HepG2 (cell line): ENCODE results near the gene NOVA2. TPM values are rescaled to one million over a fixed set of nuclear protein-coding genes. Genes with fewer than 3 reads are reported as not detected.
A peak's percentile ranks its signal among the peaks of the same experiment; 100 is the strongest.

Experiments used
- ATF4 ChIP-seq, 2 experiments: fragments of 450-650 bp in 1 of 2; sonication (generic) in 1 of 2; formaldehyde crosslinking; IDR thresholded peaks; 2 replicates each; pipeline versions ENCODE4 v1.5.0 to v1.8.0; 2020 to 2022; ENCODE audit warnings: mild to moderate bottlenecking in 1 of 2, missing genetic modification reagents in 1 of 2
- CEBPB ChIP-seq: IDR thresholded peaks from 2 replicates; pipeline ENCODE4 v1.6.1; 2011; ENCODE audit warnings: low read depth, low read length, improper control_type of control experiment, borderline replicate concordance
- E2F1 ChIP-seq: sonication (generic); formaldehyde crosslinking; IDR thresholded peaks from 2 replicates; pipeline ENCODE4 v1.5.0; 2020; ENCODE audit warnings: missing genetic modification reagents
- GTF2F1 ChIP-seq: fragments of 150-350 bp; IDR thresholded peaks from 2 replicates; pipeline ENCODE4 v1.6.1; 2014; ENCODE audit warnings: low read length
- HOXA5 ChIP-seq: sonication (generic); formaldehyde crosslinking; IDR thresholded peaks from 2 replicates; pipeline ENCODE4 v1.4.0; 2020; ENCODE audit warnings: missing genetic modification reagents
- MAZ ChIP-seq, 2 experiments: sonication (generic) in 1 of 2; formaldehyde crosslinking in 1 of 2; IDR thresholded peaks; 2 replicates each; pipeline versions ENCODE4 v1.5.0 to v1.6.1; 2012 to 2020; ENCODE audit warnings: low read depth in 2 of 2, mild to moderate bottlenecking in 2 of 2, borderline replicate concordance in 1 of 2, improper control_type of control experiment in 1 of 2, low read length in 1 of 2, missing genetic modification reagents in 1 of 2, moderate library complexity in 1 of 2
- MBD4 ChIP-seq: IDR thresholded peaks from 2 replicates; pipeline ENCODE4 v1.6.1; 2012; ENCODE audit warnings: low read length, inconsistent platforms, borderline replicate concordance
- MIXL1 ChIP-seq: IDR thresholded peaks from 2 replicates; pipeline ENCODE4 v1.6.1; 2016
- PRMT3 ChIP-seq: sonication (generic); formaldehyde crosslinking; IDR thresholded peaks from 2 replicates; pipeline ENCODE4 v1.8.1; 2022; ENCODE audit warnings: low read depth, mild to moderate bottlenecking, moderate library complexity, missing genetic modification reagents, borderline replicate concordance
- RAD51 ChIP-seq: fragments of 450-650 bp; IDR thresholded peaks from 2 replicates; pipeline ENCODE4 v1.6.1; 2016; ENCODE audit warnings: borderline replicate concordance
- TBP ChIP-seq: sonication (generic); formaldehyde crosslinking; IDR thresholded peaks from 2 replicates; pipeline ENCODE4 v1.5.0; 2020; ENCODE audit warnings: missing genetic modification reagents
- TERF1 ChIP-seq: sonication (generic); formaldehyde crosslinking; IDR thresholded peaks from 2 replicates; pipeline ENCODE4 v1.8.0; 2022; ENCODE audit warnings: mild to moderate bottlenecking, missing genetic modification reagents, moderate library complexity
- TFDP2 ChIP-seq: sonication (generic); formaldehyde crosslinking; IDR thresholded peaks from 2 replicates; pipeline ENCODE4 v1.4.0; 2020; ENCODE audit warnings: missing genetic modification reagents
- THYN1 ChIP-seq: sonication (generic); formaldehyde crosslinking; IDR thresholded peaks from 2 replicates; pipeline ENCODE4 v1.8.1; 2023; ENCODE audit warnings: low read depth, mild to moderate bottlenecking, moderate library complexity, missing genetic modification reagents, borderline replicate concordance
- ZBTB20 ChIP-seq: sonication (generic); formaldehyde crosslinking; IDR thresholded peaks from 2 replicates; pipeline ENCODE4 v1.8.1; 2023; ENCODE audit warnings: missing genetic modification reagents, low read depth, mild to moderate bottlenecking, borderline replicate concordance
- ZKSCAN5 ChIP-seq: sonication (generic); formaldehyde crosslinking; IDR thresholded peaks from 2 replicates; pipeline ENCODE4 v1.5.1; 2020; ENCODE audit warnings: mild to moderate bottlenecking, missing genetic modification reagents
- ZNF280B ChIP-seq: sonication (generic); formaldehyde crosslinking; IDR thresholded peaks from 2 replicates; pipeline ENCODE4 v1.5.0; 2020; ENCODE audit warnings: missing genetic modification reagents, mild to moderate bottlenecking, borderline replicate concordance
- ZNF331 ChIP-seq: sonication (generic); formaldehyde crosslinking; IDR thresholded peaks from 2 replicates; pipeline ENCODE4 v1.4.0; 2020; ENCODE audit warnings: missing genetic modification reagents
- ZNF770 ChIP-seq: sonication (generic); formaldehyde crosslinking; IDR thresholded peaks from 2 replicates; pipeline ENCODE4 v1.5.0; 2020; ENCODE audit warnings: mild to moderate bottlenecking, missing genetic modification reagents
- ZZZ3 ChIP-seq: sonication (generic); formaldehyde crosslinking; IDR thresholded peaks from 2 replicates; pipeline ENCODE4 v1.4.0; 2020; ENCODE audit warnings: missing genetic modification reagents, mild to moderate bottlenecking, borderline replicate concordance
- polyA plus RNA-seq, 8 experiments: library from polyadenylated mRNA; depleted of rRNA in 3 of 8; stranded (reverse) in 7 of 8; unstranded in 1 of 8; fragments of >200 nt; fragmentation: Illumina TruSeq in 4 of 8; extraction: Trizol in 4 of 8; gene quantifications; 2 replicates each; pipeline versions ENCODE4 v1.2.1 to v1.2.3, GENCODE V29; 2011 to 2016; ENCODE audit warnings: low read depth in 4 of 8, missing spikeins in 1 of 8, mixed read lengths in 1 of 8; ENCODE audit not compliant: insufficient read depth in 1 of 8
- total RNA-seq, 5 experiments: library from RNA; depleted of rRNA; stranded (reverse); fragments of >200 nt; fragmentation: Illumina TruSeq; extraction: Trizol; gene quantifications; 2 replicates each; pipeline ENCODE4 v1.2.3, GENCODE V29; 2016; ENCODE audit warnings: low read depth in 1 of 5

The NOVA2 gene
- total and polyA plus RNA-seq, 2 of the 13 experiments (the other 11 are each of a cell fraction or from before 2014, with no cell fraction given), result not detected

- no peak for TF ChIP-seq E2F1
- TF ChIP-seq TFDP2 (CRISPR knock-in tag), result peak; percentile 45
- TF ChIP-seq TBP, result no peak
- TF ChIP-seq PRMT3 (CRISPR knock-in tag), result no peak
- no peak for TF ChIP-seq ZZZ3
- no peak for TF ChIP-seq MIXL1 (CRISPR knock-in tag)
- no peak for TF ChIP-seq TERF1 (CRISPR knock-in tag)
- no peak for TF ChIP-seq THYN1
- TF ChIP-seq MBD4, result no peak
- TF ChIP-seq HOXA5 (CRISPR knock-in tag), result peak; percentile 16; the same call in 1 of the 2 replicates
- no peak for TF ChIP-seq ZNF280B (CRISPR knock-in tag)
- TF ChIP-seq RAD51, result no peak
- TF ChIP-seq CEBPB, result no peak
- TF ChIP-seq ZBTB20 (CRISPR knock-in tag), result no peak
- TF ChIP-seq MAZ (IDR thresholded peaks at IDR 0.05; ENCODE audit: borderline replicate concordance, low read depth, low read length), result no peak; the same call in 1 of the 2 replicates
- 0 out of 2 replicates have a peak, but pooled peaks have one; percentile 12 for TF ChIP-seq MAZ (CRISPR knock-in tag; IDR thresholded peaks at IDR 0.05; ENCODE audit: low read depth)
- no peak for TF ChIP-seq ZNF770 (CRISPR knock-in tag)
- no peak for TF ChIP-seq ZKSCAN5 (CRISPR knock-in tag)
- 0 out of 2 replicates have a peak, but pooled peaks have one; percentile 7 for TF ChIP-seq ZNF331 (CRISPR knock-in tag)
- no peak for TF ChIP-seq GTF2F1
- TF ChIP-seq ATF4 (CRISPR knock-in tag; IDR thresholded peaks at IDR 0.05), result no peak
Observed at GRCh38 chr19:45901912-45902650, 71.6 kb downstream of the NOVA2 start, which contains the start of gene MYPOP (continued).
